CD4-positive, CD25-positive, alpha-beta regulatory T cell (primary cell): Measurements from ENCODE around the gene TAGLN3. TPM values are rescaled to one million over a fixed set of nuclear protein-coding genes. Genes with fewer than 3 reads are reported as not detected.

Experiments
- ATAC-seq, 2 donors: fragments of 150-1000 bp; cut with Tn5 transposase; one replicate each; pipeline ENCODE4 v1.10.0; 2021; ENCODE audit warnings: low read depth in 2 of 2, moderate number of reproducible peaks in 2 of 2, moderate library complexity in 1 of 2
- DNase-seq, 3 donors: peaks; one replicate each; pipeline versions ENCODE4 v3.0.0 to v3.0.0-alpha.2; 2012 to 2022; ENCODE audit warnings: mixed read lengths in 1 of 3
- H3K27ac ChIP-seq: one replicate; pipeline ENCODE4 v1.7.0; 2013; ENCODE audit warnings: mild to moderate bottlenecking, low read length; ENCODE audit not compliant: insufficient read depth, poor library complexity, severe bottlenecking
- H3K27me3 ChIP-seq: one replicate; pipeline ENCODE4 v1.7.0; 2013; ENCODE audit warnings: low read length; ENCODE audit not compliant: control insufficient read depth, insufficient read depth
- H3K36me3 ChIP-seq: one replicate; pipeline ENCODE4 v1.7.0; 2013; ENCODE audit warnings: mild to moderate bottlenecking, low read length, moderate library complexity; ENCODE audit not compliant: control insufficient read depth, insufficient read depth
- H3K4me1 ChIP-seq: 2 replicates; pipeline ENCODE4 v1.7.0; 2013; ENCODE audit warnings: mild to moderate bottlenecking, low read length; ENCODE audit not compliant: insufficient read depth, control insufficient read depth, poor library complexity, severe bottlenecking
- H3K4me3 ChIP-seq: one replicate; pipeline ENCODE4 v1.7.0; 2013; ENCODE audit warnings: low read depth, mild to moderate bottlenecking, low read length, moderate library complexity
- H3K9me3 ChIP-seq, 2 experiments: 1 replicate in 1 of 2; 2 replicates in 1 of 2; pipeline ENCODE4 v1.7.0; 2013; ENCODE audit warnings: low read length in 2 of 2, mild to moderate bottlenecking in 1 of 2, moderate library complexity in 1 of 2; ENCODE audit not compliant: control insufficient read depth in 2 of 2
- H3K27ac Mint-ChIP-seq, 3 donors: one replicate each; pipeline ENCODE4 v1.8.0; 2020 to 2022; ENCODE audit warnings: mild to moderate bottlenecking in 3 of 3, mixed read lengths in 3 of 3, moderate library complexity in 2 of 3
- H3K27me3 Mint-ChIP-seq: one replicate; pipeline ENCODE4 v1.8.0; 2022; ENCODE audit warnings: mild to moderate bottlenecking, mixed read lengths
- H3K36me3 Mint-ChIP-seq: one replicate; pipeline ENCODE4 v1.8.0; 2020; ENCODE audit warnings: mixed read lengths
- H3K4me1 Mint-ChIP-seq, 4 donors: one replicate each; pipeline ENCODE4 v1.8.0; 2020 to 2022; ENCODE audit warnings: mixed read lengths in 4 of 4, mild to moderate bottlenecking in 1 of 4
- H3K4me3 Mint-ChIP-seq, 4 donors: one replicate each; pipeline ENCODE4 v1.8.0; 2020 to 2022; ENCODE audit warnings: mild to moderate bottlenecking in 4 of 4, mixed read lengths in 4 of 4, moderate library complexity in 3 of 4
- H3K9me3 Mint-ChIP-seq, 7 donors: one replicate each; pipeline ENCODE4 v1.8.0; 2020 to 2022; ENCODE audit warnings: mixed read lengths in 7 of 7, mild to moderate bottlenecking in 3 of 7, moderate library complexity in 2 of 7
- polyA plus RNA-seq, 4 donors: library from polyadenylated mRNA; unstranded; fragments of 300-500 nt; fragmentation: Illumina TruSeq; gene quantifications; one replicate each; pipeline ENCODE4 v1.2.3, GENCODE V29; 2021
- total RNA-seq: library from RNA; stranded (reverse); gene quantifications from one replicate; pipeline ENCODE4 v1.2.3, GENCODE V29; 2022

Gene TAGLN3
- total and polyA plus RNA-seq, 5 donors from 2014 or later: not detected

DNA sequence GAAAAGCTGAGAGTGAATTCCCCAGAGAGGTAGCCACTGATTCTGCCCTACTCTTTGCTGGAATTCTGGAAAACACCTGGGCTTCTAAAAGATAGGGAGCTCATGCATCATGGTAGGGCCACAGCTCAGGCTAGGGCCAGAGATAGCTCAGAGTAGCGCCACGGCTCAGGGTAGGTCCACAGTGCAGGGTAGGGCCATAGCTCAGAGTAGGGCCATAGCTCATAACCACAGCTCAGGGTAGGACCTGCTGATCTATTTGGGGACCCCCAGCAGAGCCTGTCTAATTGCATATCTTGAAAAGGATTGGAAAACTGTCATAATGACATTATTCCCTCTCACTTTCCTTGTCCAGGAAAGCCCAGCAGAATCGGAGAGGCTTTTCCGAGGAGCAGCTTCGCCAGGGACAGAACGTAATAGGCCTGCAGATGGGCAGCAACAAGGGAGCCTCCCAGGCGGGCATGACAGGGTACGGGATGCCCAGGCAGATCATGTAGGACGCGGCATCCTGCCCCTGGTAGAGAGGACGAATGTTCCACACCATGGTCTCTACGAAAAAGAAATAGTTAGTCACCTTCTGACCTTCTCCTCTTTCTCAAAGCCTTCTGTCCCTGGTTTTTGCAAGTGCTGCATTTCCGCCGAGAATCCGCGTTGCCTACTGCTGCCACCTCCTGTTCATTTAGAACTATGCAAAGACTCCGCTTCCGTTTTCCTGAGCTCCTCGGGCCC lies 14.5 kb downstream of the TAGLN3 start:
- ATAC-seq (peak; percentile 77 to 80), DNase-seq (peak; percentile 16 to 81 (median 52))
- Histone ChIP-seq H3K9me3 (no peaks in the 10 kb centered on the region), H3K27me3 (no peaks in the 10 kb centered on the region), H3K36me3 (no peaks in the 10 kb centered on the region), H3K4me3 (peak overlapping the region; percentile 56), H3K27ac (no peak overlapping the region), H3K4me1 (peaks cover 7% of the 10 kb centered on the region)
- peaks cover 4 to 10% (median 9%) of the 10 kb centered on the region in 4 donors for H3K4me1 Mint-ChIP-seq
- no peaks in the 10 kb centered on the region for H3K27me3 Mint-ChIP-seq
- no peak overlapping the region for H3K27ac Mint-ChIP-seq
- H3K9me3 Mint-ChIP-seq: no peaks in the 10 kb centered on the region
- H3K36me3 Mint-ChIP-seq: no peaks in the 10 kb centered on the region
- peak overlapping the region in 1 of 4 donors; percentile 14 for H3K4me3 Mint-ChIP-seq

DNA sequence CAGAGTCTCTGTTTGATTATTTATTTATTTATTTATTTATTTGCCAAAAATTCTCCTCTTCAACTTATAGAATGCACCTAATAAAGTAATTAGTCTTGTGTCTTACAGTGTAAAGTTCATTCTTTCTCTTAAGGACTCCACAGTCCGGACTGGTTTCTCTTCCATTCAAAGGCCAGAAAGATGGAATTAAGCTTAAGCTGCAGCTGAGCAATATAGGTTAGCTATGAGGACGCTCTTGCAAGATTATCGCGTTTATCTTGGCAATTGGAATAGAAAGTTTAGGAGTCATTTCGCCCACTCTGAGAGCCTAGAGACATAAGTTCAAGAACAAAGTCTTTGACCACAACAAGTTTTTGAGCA lies 15.0 kb downstream of the TAGLN3 start:
- DNase-seq: no peak
- Mint-ChIP-seq H3K9me3 (no peaks in the 10 kb centered on the region), H3K27ac (no peak overlapping the region), H3K4me1 (peaks cover 4 to 10% (median 9%) of the 10 kb centered on the region in 4 donors), H3K36me3 (no peaks in the 10 kb centered on the region), H3K27me3 (no peaks in the 10 kb centered on the region), H3K4me3 (no peak overlapping the region)
- Histone ChIP-seq H3K36me3 (no peaks in the 10 kb centered on the region), H3K27me3 (no peaks in the 10 kb centered on the region), H3K4me1 (peaks cover 7% of the 10 kb centered on the region), H3K4me3 (peak overlapping the region; percentile 56), H3K9me3 (no peaks in the 10 kb centered on the region), H3K27ac (no peak overlapping the region)
- ATAC-seq: no peak

DNA sequence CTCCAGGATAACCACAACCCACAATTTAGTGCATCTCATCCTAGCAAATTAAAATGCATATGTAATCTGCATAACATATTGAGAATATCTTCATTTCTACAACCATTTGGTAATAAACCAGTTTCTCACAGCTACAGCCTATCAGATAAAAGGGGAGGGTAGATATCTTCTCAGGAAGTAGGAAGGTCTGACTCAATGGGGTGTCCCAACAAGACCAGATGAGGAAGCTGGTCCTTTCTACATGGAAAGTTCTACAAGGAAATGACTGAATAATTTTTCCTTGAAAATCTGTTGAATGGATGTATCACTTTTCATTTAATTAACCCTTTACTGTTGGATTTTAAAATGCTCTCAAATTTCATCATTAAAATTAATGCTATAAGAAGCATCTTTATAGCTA lies 18.4 kb downstream of the TAGLN3 start:
- H3K9me3 Mint-ChIP-seq: peaks cover 0 to 1% (median 0%) of the 10 kb centered on the region in 7 donors
- peaks cover 7% of the 10 kb centered on the region for H3K36me3 Mint-ChIP-seq
- H3K27ac ChIP-seq: no peak overlapping the region
- peaks cover 7% of the 10 kb centered on the region for H3K4me1 ChIP-seq
- no peaks in the 10 kb centered on the region for H3K36me3 ChIP-seq
- no peak overlapping the region for H3K27ac Mint-ChIP-seq
- no peaks in the 10 kb centered on the region for H3K27me3 ChIP-seq
- H3K4me3 Mint-ChIP-seq: no peak overlapping the region
- no peak overlapping the region for H3K4me3 ChIP-seq
- ATAC-seq (no peak), DNase-seq (no peak)
- no peaks in the 10 kb centered on the region for H3K9me3 ChIP-seq
- H3K4me1 Mint-ChIP-seq: peaks cover 4 to 10% (median 9%) of the 10 kb centered on the region in 4 donors
- peaks cover 11% of the 10 kb centered on the region for H3K27me3 Mint-ChIP-seq

DNA sequence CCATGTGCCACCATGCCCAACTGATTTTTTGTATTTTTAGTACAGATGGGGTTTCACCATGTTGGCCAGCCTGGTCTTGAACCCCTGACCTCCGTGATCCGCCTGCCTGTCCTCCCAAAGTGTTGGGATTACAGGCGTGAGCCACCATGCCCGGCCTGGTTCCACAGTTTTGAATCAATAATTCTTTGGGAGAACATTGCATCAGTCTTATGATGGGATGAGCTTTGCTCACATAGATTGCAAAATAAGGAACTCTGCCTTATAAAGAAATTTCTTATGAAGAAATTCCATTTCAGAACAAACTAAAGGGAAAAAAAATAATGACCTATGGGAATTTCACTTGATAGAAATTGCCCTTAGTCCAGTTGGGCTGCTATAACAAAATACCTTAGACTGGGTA lies 20.0 kb downstream of the TAGLN3 start:
- Mint-ChIP-seq H3K4me1 (peaks cover 0 to 4% (median under 1%) of the 10 kb centered on the region in 4 donors), H3K4me3 (no peak overlapping the region), H3K9me3 (peaks cover 0 to 2% (median 1%) of the 10 kb centered on the region in 7 donors), H3K36me3 (peaks cover 7% of the 10 kb centered on the region), H3K27ac (no peak overlapping the region), H3K27me3 (peaks cover 16% of the 10 kb centered on the region)
- no peak overlapping the region for H3K4me3 ChIP-seq
- no peaks in the 10 kb centered on the region for H3K9me3 ChIP-seq
- H3K27me3 ChIP-seq: no peaks in the 10 kb centered on the region
- DNase-seq: no peak
- H3K4me1 ChIP-seq: peaks cover under 1% of the 10 kb centered on the region
- H3K27ac ChIP-seq: no peak overlapping the region
- no peaks in the 10 kb centered on the region for H3K36me3 ChIP-seq
- ATAC-seq: no peak

DNA sequence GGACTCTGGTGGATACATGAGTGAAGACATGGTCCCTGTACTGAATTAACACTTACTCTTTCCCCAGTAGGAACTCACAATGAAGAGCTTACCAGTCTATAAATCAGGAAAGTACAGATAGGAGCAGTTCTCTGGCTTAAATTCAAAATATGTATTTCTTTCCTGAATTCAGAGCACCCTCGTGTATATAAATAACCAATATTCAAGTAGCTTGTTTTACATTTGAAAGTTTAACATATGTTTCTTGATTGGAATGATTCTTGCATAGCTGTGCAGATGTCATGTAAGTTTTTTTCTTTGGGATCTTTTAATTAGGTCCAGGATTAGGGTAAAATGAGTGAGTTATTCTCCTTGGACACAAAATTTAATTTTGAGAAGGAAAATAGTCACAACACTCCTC lies 21.0 kb downstream of the TAGLN3 start:
- Histone ChIP-seq H3K27me3 (no peaks in the 10 kb centered on the region), H3K9me3 (no peaks in the 10 kb centered on the region), H3K27ac (no peak overlapping the region), H3K36me3 (no peaks in the 10 kb centered on the region), H3K4me1 (no peaks in the 10 kb centered on the region), H3K4me3 (no peak overlapping the region)
- H3K9me3 Mint-ChIP-seq: peaks cover 0 to 2% (median 1%) of the 10 kb centered on the region in 7 donors
- peaks cover 17% of the 10 kb centered on the region for H3K27me3 Mint-ChIP-seq
- DNase-seq (no peak), ATAC-seq (no peak)
- no peak overlapping the region for H3K27ac Mint-ChIP-seq
- H3K36me3 Mint-ChIP-seq: peaks cover 7% of the 10 kb centered on the region
- no peaks in the 10 kb centered on the region for H3K4me1 Mint-ChIP-seq
- H3K4me3 Mint-ChIP-seq: no peak overlapping the region

DNA sequence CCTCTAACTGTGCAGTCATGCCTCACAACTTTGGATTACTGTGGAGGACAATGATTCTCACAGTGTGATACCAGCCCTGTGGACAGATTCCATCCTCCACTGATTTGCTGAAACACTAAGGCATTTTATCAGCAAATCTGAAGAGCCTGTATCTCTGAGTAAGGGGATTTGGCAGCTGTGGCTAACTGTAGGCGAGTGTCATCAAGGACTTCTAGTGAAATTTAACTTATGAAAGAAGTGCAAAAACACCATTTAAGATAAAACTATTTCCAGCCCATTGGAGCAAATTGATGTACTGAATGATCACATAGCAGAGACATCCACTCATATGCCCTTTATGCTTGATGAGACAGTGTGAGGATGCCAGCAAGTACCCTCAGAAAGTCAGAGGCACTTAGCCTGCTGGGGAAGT lies 22.0 kb downstream of the TAGLN3 start:
- no peaks in the 10 kb centered on the region for H3K9me3 ChIP-seq
- no peaks in the 10 kb centered on the region for H3K36me3 ChIP-seq
- H3K27ac ChIP-seq: no peak overlapping the region
- no peaks in the 10 kb centered on the region for H3K27me3 ChIP-seq
- H3K4me3 ChIP-seq: no peak overlapping the region
- H3K36me3 Mint-ChIP-seq: peaks cover 7% of the 10 kb centered on the region
- peaks cover 17% of the 10 kb centered on the region for H3K27me3 Mint-ChIP-seq
- H3K4me1 ChIP-seq: no peaks in the 10 kb centered on the region
- ATAC-seq (no peak), DNase-seq (no peak)
- peaks cover 0 to 4% (median 1%) of the 10 kb centered on the region in 7 donors for H3K9me3 Mint-ChIP-seq
- no peaks in the 10 kb centered on the region for H3K4me1 Mint-ChIP-seq
- H3K27ac Mint-ChIP-seq: no peak overlapping the region
- no peak overlapping the region for H3K4me3 Mint-ChIP-seq

DNA sequence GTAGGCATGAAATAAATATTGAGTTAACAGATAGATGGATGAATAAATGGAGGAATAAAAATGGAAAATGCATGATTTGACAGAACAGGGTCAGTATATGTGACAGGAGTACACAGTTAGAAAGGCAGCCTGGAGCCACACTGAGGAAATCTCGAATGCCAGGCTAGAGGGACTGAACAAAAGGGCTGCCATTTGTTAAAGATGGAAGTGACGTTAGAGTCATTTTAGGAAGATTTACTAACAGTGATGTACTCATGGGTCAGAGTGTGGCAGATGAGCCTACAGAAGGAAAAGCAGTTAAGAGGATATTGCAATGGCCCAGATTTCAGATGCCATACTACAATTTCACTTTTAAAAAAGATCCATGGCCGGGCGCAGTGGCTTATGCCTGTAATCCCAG lies 28.4 kb downstream of the TAGLN3 start:
- Histone ChIP-seq H3K36me3 (no peaks in the 10 kb centered on the region), H3K4me3 (no peak overlapping the region), H3K27me3 (peaks cover 3% of the 10 kb centered on the region), H3K9me3 (no peaks in the 10 kb centered on the region), H3K27ac (no peak overlapping the region), H3K4me1 (no peaks in the 10 kb centered on the region)
- Mint-ChIP-seq H3K27ac (no peak overlapping the region), H3K4me3 (no peak overlapping the region), H3K9me3 (peaks cover 0 to 4% (median 0%) of the 10 kb centered on the region in 7 donors), H3K27me3 (peaks cover 9% of the 10 kb centered on the region), H3K36me3 (no peaks in the 10 kb centered on the region), H3K4me1 (no peaks in the 10 kb centered on the region)
- ATAC-seq (no peak), DNase-seq (no peak)

DNA sequence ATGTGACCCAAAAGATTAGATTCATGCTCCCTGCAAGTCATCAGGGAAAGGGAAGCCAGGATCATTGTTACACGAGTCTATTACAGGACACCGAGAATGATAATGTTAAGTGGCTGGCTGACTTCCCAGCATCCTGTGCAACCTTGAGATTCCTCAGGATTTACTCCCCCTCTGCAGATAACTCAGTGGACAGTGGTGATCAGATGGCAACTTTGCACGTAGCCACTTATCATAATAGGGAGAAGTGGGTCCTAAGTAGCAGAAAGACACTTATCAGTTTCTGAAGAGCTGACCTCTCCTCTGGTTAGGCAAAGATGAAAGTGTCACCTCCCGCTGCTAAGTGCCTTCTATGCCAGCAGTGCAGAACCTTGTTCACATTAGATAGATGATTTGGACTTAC lies 29.1 kb downstream of the TAGLN3 start:
- peaks cover 0 to 10% (median 0%) of the 10 kb centered on the region in 7 donors for H3K9me3 Mint-ChIP-seq
- no peaks in the 10 kb centered on the region for H3K36me3 Mint-ChIP-seq

More for the DNA sequence above, 29.1 kb downstream of the TAGLN3 start:
- Histone ChIP-seq H3K4me1 (no peaks in the 10 kb centered on the region), H3K27me3 (peaks cover 3% of the 10 kb centered on the region), H3K4me3 (no peak overlapping the region), H3K27ac (no peak overlapping the region), H3K36me3 (no peaks in the 10 kb centered on the region), H3K9me3 (no peaks in the 10 kb centered on the region)
- no peak for ATAC-seq
- no peak overlapping the region for H3K4me3 Mint-ChIP-seq
- H3K27ac Mint-ChIP-seq: no peak overlapping the region
- DNase-seq: no peak
- H3K27me3 Mint-ChIP-seq: peaks cover 15% of the 10 kb centered on the region
- no peaks in the 10 kb centered on the region for H3K4me1 Mint-ChIP-seq
